ENCODE data around the gene KRT81.

KRT81 gene

GRCh38 chr12:52238916-52239646 lies 52.3 kb downstream of the KRT81 start:
- DNase-seq: no peak

- no peak for DNase-seq
These were observed 53.0 kb downstream of the KRT81 start for GRCh38 chr12:52238207-52238840.

GRCh38 chr12:52236386-52237050 lies 54.8 kb downstream of the KRT81 start:
- no peak for DNase-seq

All from stimulated activated CD4-positive, alpha-beta T cell treated with anti-CD3 and anti-CD28 coated beads, Interleukin-4, amount 100 ng/mL, for 24 hours (primary cell).